K562 (cell line): Measurements from ENCODE around the gene TNFAIP3. TPM values are rescaled to one million over a fixed set of nuclear protein-coding genes. Genes with fewer than 3 reads are reported as not detected.

ENCODE experiments used
- BRD9 ChIP-seq: fragments of 450-650 bp; IDR thresholded peaks from 2 replicates; pipeline ENCODE4 v1.6.1; 2018; ENCODE audit warnings: low read depth; ENCODE audit not compliant: partially characterized antibody
- CBFA2T3 ChIP-seq: fragments of 450-650 bp; IDR thresholded peaks from 2 replicates; pipeline ENCODE4 v1.6.1; 2017
- CBX3 ChIP-seq, 2 experiments: IDR thresholded peaks; 1 replicate in 1 of 2; 2 replicates in 1 of 2; pipeline ENCODE4 v1.6.1; 2012; ENCODE audit warnings: inconsistent platforms in 2 of 2, low read length in 2 of 2, borderline replicate concordance in 1 of 2, control low read depth in 1 of 2
- FOXM1 ChIP-seq, 2 experiments: fragments of 450-650 bp in 1 of 2; sonication (generic) in 1 of 2; formaldehyde crosslinking in 1 of 2; IDR thresholded peaks; 2 replicates each; pipeline versions ENCODE4 v1.6.1 to v1.9.0; 2017 to 2022; ENCODE audit warnings: low read depth in 2 of 2, mild to moderate bottlenecking in 2 of 2, missing genetic modification reagents in 1 of 2, moderate library complexity in 1 of 2
- FUS ChIP-seq: fragments of 200-400 bp; formaldehyde crosslinking; optimal IDR thresholded peaks from 2 replicates; pipeline ENCODE3; 2017; ENCODE audit warnings: low read depth, low read length
- HEY1 ChIP-seq: fragments of 250-450 bp; sonication (Bioruptor Pico); IDR thresholded peaks from 2 replicates; pipeline ENCODE4 v1.5.0; 2020; ENCODE audit warnings: mild to moderate bottlenecking, moderate library complexity, borderline replicate concordance
- MLX ChIP-seq, 2 experiments: fragments of 450-650 bp in 1 of 2; sonication (generic) in 1 of 2; formaldehyde crosslinking; conservative IDR thresholded peaks; 2 replicates each; pipeline versions ENCODE4 v1.4.0 to v1.8.1; 2020 to 2022; ENCODE audit warnings: mild to moderate bottlenecking in 1 of 2, missing genetic modification reagents in 1 of 2
- NCOA1 ChIP-seq: fragments of 450-650 bp; IDR thresholded peaks from 2 replicates; pipeline ENCODE4 v1.6.1; 2016; ENCODE audit warnings: low read depth
- NCOR1 ChIP-seq: fragments of 450-650 bp; IDR thresholded peaks from 2 replicates; pipeline ENCODE4 v1.6.1; 2016; ENCODE audit warnings: mild to moderate bottlenecking, moderate library complexity
- NFIC ChIP-seq: fragments of 450-650 bp; IDR thresholded peaks from 2 replicates; pipeline ENCODE4 v1.6.1; 2017; ENCODE audit warnings: mild to moderate bottlenecking, inconsistent platforms
- PKNOX1 ChIP-seq: fragments of 450-650 bp; IDR thresholded peaks from 2 replicates; pipeline ENCODE4 v1.6.1; 2016
- PTTG1 ChIP-seq: fragments of 450-650 bp; IDR thresholded peaks from 2 replicates; pipeline ENCODE4 v1.6.1; 2016; ENCODE audit warnings: low read depth, mild to moderate bottlenecking, missing genetic modification characterization, missing compliant biosample characterization
- SIRT6 ChIP-seq: IDR thresholded peaks from one replicate; pipeline ENCODE4 v1.6.1; 2012; ENCODE audit warnings: low read depth, mild to moderate bottlenecking, control low read depth, inconsistent platforms, low read length, moderate library complexity
- SMARCA4 ChIP-seq: fragments of 450-650 bp; IDR thresholded peaks from 2 replicates; pipeline ENCODE4 v1.6.1; 2016
- SMARCC2 ChIP-seq: fragments of 450-650 bp; IDR thresholded peaks from 2 replicates; pipeline ENCODE4 v1.6.1; 2017; ENCODE audit warnings: antibody characterized with exemption, moderate library complexity, mild to moderate bottlenecking, low read depth
- SPI1 ChIP-seq: IDR thresholded peaks from 2 replicates; pipeline ENCODE4 v1.6.1; 2011; ENCODE audit warnings: low read depth, low read length, control low read depth, borderline replicate concordance
- TCFL5 ChIP-seq: fragments of 250-450 bp; sonication (Bioruptor Pico); conservative IDR thresholded peaks from 2 replicates; pipeline ENCODE4 v1.6.1; 2021; ENCODE audit warnings: mild to moderate bottlenecking, moderate library complexity, matching md5 sums
- U2AF1 ChIP-seq: fragments of 200-400 bp; formaldehyde crosslinking; optimal IDR thresholded peaks from 2 replicates; pipeline ENCODE3; 2017; ENCODE audit warnings: mild to moderate bottlenecking, low read depth, low read length, moderate library complexity
- ZFPM2 ChIP-seq: fragments of 250-450 bp; sonication (Bioruptor Pico); IDR thresholded peaks from 2 replicates; pipeline ENCODE4 v1.5.1; 2022; ENCODE audit warnings: mild to moderate bottlenecking
- ZKSCAN8 ChIP-seq: fragments of 200-800 bp; sonication (Bioruptor generic); IDR thresholded peaks from 2 replicates; pipeline ENCODE4 v1.6.1; 2016; ENCODE audit warnings: missing genetic modification characterization, missing compliant biosample characterization
- ZNF408 ChIP-seq: fragments of 250-450 bp; sonication (Bioruptor Pico); IDR thresholded peaks from 2 replicates; pipeline ENCODE4 v1.4.0; 2020; ENCODE audit warnings: low read depth, mild to moderate bottlenecking, moderate library complexity
- ZNF57 ChIP-seq: fragments of 450-650 bp; formaldehyde crosslinking; IDR thresholded peaks from 2 replicates; pipeline ENCODE4 v1.4.0; 2020; ENCODE audit warnings: mild to moderate bottlenecking, moderate library complexity
- ZNF589 ChIP-seq: fragments of 200-800 bp; sonication (Bioruptor generic); IDR thresholded peaks from 2 replicates; pipeline ENCODE4 v1.6.1; 2016; ENCODE audit warnings: low read depth, missing genetic modification characterization, missing compliant biosample characterization
- ZNF766 ChIP-seq: fragments of 200-800 bp; sonication (Bioruptor generic); conservative IDR thresholded peaks from 2 replicates; pipeline ENCODE4 v1.6.1; 2016; ENCODE audit warnings: missing genetic modification characterization, missing compliant biosample characterization
- polyA plus RNA-seq, 8 experiments: library from polyadenylated mRNA; depleted of rRNA in 4 of 8; stranded (reverse) in 5 of 8; unstranded in 3 of 8; fragments of >200 nt; fragmentation: Nextera tagmentation in 2 of 8; fragmentation: Illumina TruSeq in 1 of 8; extraction: Ambion mirVana in 2 of 8; extraction: Trizol in 1 of 8; gene quantifications; 2 replicates each; pipeline versions ENCODE4 v1.2.1 to v1.2.3, GENCODE V29; 2011 to 2014; ENCODE audit warnings: inconsistent platforms in 1 of 8, missing spikeins in 1 of 8
- total RNA-seq, 7 experiments: library from RNA; depleted of rRNA in 6 of 7; stranded (reverse); fragments of >200 nt in 6 of 7; fragmentation: Illumina TruSeq in 2 of 7; extraction: Trizol in 2 of 7; gene quantifications; 2 replicates each; pipeline versions ENCODE4 v1.2.1 to v1.2.3, GENCODE V29; 2011 to 2021; ENCODE audit warnings: low replicate concordance in 1 of 7
- TF ChIP-seq, protein P1 (sequence below), 2 experiments: fragments of 450-650 bp in 1 of 2; sonication (generic) in 1 of 2; formaldehyde crosslinking in 1 of 2; IDR thresholded peaks in 1 of 2; conservative IDR thresholded peaks in 1 of 2; 2 replicates each; pipeline versions ENCODE4 v1.6.1 to v1.8.1; 2016 to 2023; ENCODE audit warnings: mild to moderate bottlenecking in 2 of 2, moderate library complexity in 2 of 2, inconsistent platforms in 1 of 2, missing genetic modification reagents in 1 of 2

Gene TNFAIP3
- total and polyA plus RNA-seq, 9 of the 15 experiments (the other 6 are each of a cell fraction or from before 2014, with no cell fraction given), result 0.79 to 17.0 (median 6.4) TPM

GRCh38 chr6:137914530-137915193 lies 47.6 kb downstream of the TNFAIP3 start (continued):
- TF ChIP-seq CBFA2T3 (peak; percentile 78), SIRT6 (no peak), PTTG1 (peak; percentile 36; the same call in 1 of the 2 replicates), FUS (no peak), FOXM1 (IDR thresholded peaks at IDR 0.05; ENCODE audit: low read depth) (0 out of 2 replicates have a peak, but pooled peaks have one; percentile 22), FOXM1 (CRISPR knock-in tag; IDR thresholded peaks at IDR 0.05; ENCODE audit: low read depth) (no peak), SPI1 (no peak), ZFPM2 (CRISPR knock-in tag) (0 out of 2 replicates have a peak, but pooled peaks have one; percentile 16), ZNF766 (CRISPR knock-in tag) (peak; percentile 82), CBX3 (IDR thresholded peaks at IDR 0.05; ENCODE audit: borderline replicate concordance in 1 of 2, low read length in 2 of 2) (no peak), NCOR1 (peak; percentile 42; the same call in 1 of the 2 replicates), SMARCA4 (peak; percentile 97), ZNF57 (CRISPR knock-in tag) (no peak), NFIC (peak; percentile 36; the same call in 1 of the 2 replicates), HEY1 (CRISPR knock-in tag) (peak; percentile 8; the same call in 1 of the 2 replicates), U2AF1 (no peak), NCOA1 (peak; percentile 20; the same call in 1 of the 2 replicates), SMARCC2 (peak; percentile 89), ZNF589 (CRISPR knock-in tag) (peak; percentile 69; the same call in 1 of the 2 replicates), ZNF408 (no peak), MLX (CRISPR knock-in tag; conservative IDR thresholded peaks at IDR 0.05) (0 out of 4 replicates have a peak, but pooled peaks of 1 of the 2 experiments have one; percentile 7), BRD9 (peak; percentile 50), ZKSCAN8 (CRISPR knock-in tag) (peak; percentile 68; the same call in 1 of the 2 replicates), TCFL5 (CRISPR knock-in tag) (0 out of 2 replicates have a peak, but pooled peaks have one; percentile 9), PKNOX1 (peak; percentile 94)
- TF ChIP-seq, protein P1, sequence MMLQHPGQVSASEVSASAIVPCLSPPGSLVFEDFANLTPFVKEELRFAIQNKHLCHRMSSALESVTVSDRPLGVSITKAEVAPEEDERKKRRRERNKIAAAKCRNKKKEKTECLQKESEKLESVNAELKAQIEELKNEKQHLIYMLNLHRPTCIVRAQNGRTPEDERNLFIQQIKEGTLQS (IDR thresholded peaks at IDR 0.05), result peak; percentile 79; the same call in 1 of the 2 replicates
- TF ChIP-seq, protein P1 (CRISPR knock-in tag; conservative IDR thresholded peaks at IDR 0.05), result no peak
